HG03064 (cell line): ENCODE measurements around the gene NIPAL1.
A peak's percentile ranks its signal among the peaks of the same experiment; 100 is the strongest.

ENCODE experiments used
- ATAC-seq: cut with Tn5 transposase; IDR thresholded peaks from one replicate; pipeline ENCODE4 v1.9.1; 2021; ENCODE audit warnings: low read depth; ENCODE audit not compliant: unreplicated experiment

Gene NIPAL1

GRCh38 chr4:48024522-48024921 is 8.0 kb downstream of the NIPAL1 start:
- ATAC-seq, result no peak

GRCh38 chr4:48025005-48025404 is 8.4 kb downstream of the NIPAL1 start:
- no peak for ATAC-seq

- ATAC-seq, result peak; percentile 59
These were observed 11.1 kb downstream of the NIPAL1 start for GRCh38 chr4:48027653-48028052.

GRCh38 chr4:48028696-48029095 is 12.1 kb downstream of the NIPAL1 start:
- ATAC-seq, result peak; percentile 51

- ATAC-seq, result no peak
These were observed 13.9 kb downstream of the NIPAL1 start for GRCh38 chr4:48030470-48030869.

GRCh38 chr4:48031802-48032525 is 15.4 kb downstream of the NIPAL1 start:
- no peak for ATAC-seq

GRCh38 chr4:48032721-48033120 is 16.1 kb downstream of the NIPAL1 start:
- ATAC-seq, result no peak

GRCh38 chr4:48033412-48033811 is 16.8 kb downstream of the NIPAL1 start:
- ATAC-seq, result no peak

GRCh38 chr4:48033825-48034413 is 17.3 kb downstream of the NIPAL1 start:
- no peak for ATAC-seq

- no peak for ATAC-seq
These were observed 19.4 kb downstream of the NIPAL1 start for GRCh38 chr4:48035952-48036351.

- ATAC-seq, result no peak
These were observed 20.5 kb downstream of the NIPAL1 start for GRCh38 chr4:48037117-48037462.

- no peak for ATAC-seq
These were observed 22.1 kb downstream of the NIPAL1 start for GRCh38 chr4:48038666-48039065.

- no peak for ATAC-seq
These were observed 23.0 kb downstream of the NIPAL1 start for GRCh38 chr4:48039561-48039960.

- ATAC-seq, result no peak
These were observed 25.1 kb downstream of the NIPAL1 start for GRCh38 chr4:48041535-48042137.

GRCh38 chr4:48042979-48043461 is 26.4 kb downstream of the NIPAL1 start:
- ATAC-seq, result no peak

GRCh38 chr4:48043504-48043903 is 26.9 kb downstream of the NIPAL1 start:
- no peak for ATAC-seq

- no peak for ATAC-seq
These were observed 27.7 kb downstream of the NIPAL1 start for GRCh38 chr4:48044298-48044697.

- no peak for ATAC-seq
These were observed 29.5 kb downstream of the NIPAL1 start for GRCh38 chr4:48046059-48046458.

GRCh38 chr4:48047421-48047844 is 30.9 kb downstream of the NIPAL1 start:
- ATAC-seq, result peak; percentile 96

- peak; percentile 21 for ATAC-seq
These were observed 31.3 kb downstream of the NIPAL1 start for GRCh38 chr4:48047896-48048295.

- ATAC-seq, result no peak
These were observed 32.9 kb downstream of the NIPAL1 start for GRCh38 chr4:48049483-48049882.

GRCh38 chr4:48051078-48051477 is 34.5 kb downstream of the NIPAL1 start:
- no peak for ATAC-seq
